Raji (cell line): ENCODE data around the gene DNAJC6.

ENCODE experiments used
- POLR2A ChIP-seq: IDR thresholded peaks from 2 replicates; pipeline ENCODE4 v1.6.1; 2011; ENCODE audit warnings: low read depth, low read length, control low read depth; ENCODE audit not compliant: insufficient read depth

Gene DNAJC6

GRCh38 chr1:65278376-65279069 lies 30.8 kb upstream of the DNAJC6 start:
- TF ChIP-seq POLR2A = no peak

- no peak for TF ChIP-seq POLR2A
Observed at GRCh38 chr1:65279070-65279779, 30.1 kb upstream of the DNAJC6 start.

- no peak for TF ChIP-seq POLR2A
Observed at GRCh38 chr1:65281846-65282245, 27.5 kb upstream of the DNAJC6 start.

GRCh38 chr1:65284229-65284628 lies 25.1 kb upstream of the DNAJC6 start:
- no peak for TF ChIP-seq POLR2A

- no peak for TF ChIP-seq POLR2A
Observed at GRCh38 chr1:65289449-65289848, 19.9 kb upstream of the DNAJC6 start.

GRCh38 chr1:65292861-65293593 lies 16.3 kb upstream of the DNAJC6 start:
- TF ChIP-seq POLR2A = no peak

GRCh38 chr1:65297706-65298105 lies 11.6 kb upstream of the DNAJC6 start:
- TF ChIP-seq POLR2A = no peak

GRCh38 chr1:65299328-65299727 lies 10.0 kb upstream of the DNAJC6 start:
- TF ChIP-seq POLR2A = no peak

- no peak for TF ChIP-seq POLR2A
Observed at GRCh38 chr1:65308781-65309303, 501 bp upstream of the DNAJC6 start.

- TF ChIP-seq POLR2A = no peak
Observed at GRCh38 chr1:65310078-65310587, 790 bp downstream of the DNAJC6 start.

GRCh38 chr1:65311760-65312159 lies 2.4 kb downstream of the DNAJC6 start:
- no peak for TF ChIP-seq POLR2A

GRCh38 chr1:65316233-65316632 lies 6.9 kb downstream of the DNAJC6 start:
- no peak for TF ChIP-seq POLR2A

GRCh38 chr1:65317866-65318653 lies 8.7 kb downstream of the DNAJC6 start:
- no peak for TF ChIP-seq POLR2A

GRCh38 chr1:65319141-65319540 lies 9.8 kb downstream of the DNAJC6 start:
- TF ChIP-seq POLR2A = no peak

GRCh38 chr1:65319754-65320153 lies 10.4 kb downstream of the DNAJC6 start:
- TF ChIP-seq POLR2A = no peak
